HT-29 (cell line): ENCODE data around the gene SAP30L. TPM values are rescaled to one million over a fixed set of nuclear protein-coding genes. Genes with fewer than 3 reads are reported as not detected.

ENCODE experiments used
- DNase-seq: peaks from one replicate; pipeline ENCODE4 v3.0.0-alpha.2; 2015; ENCODE audit warnings: low spot score
- total RNA-seq: library from RNA; depleted of rRNA; stranded (reverse); fragments of >200 nt; shearing (Covaris generic); gene quantifications from 2 replicates; pipeline ENCODE4 v1.2.3, GENCODE V29; 2014; rRNA removed

Gene SAP30L
- total RNA-seq: 28.1 and 41.0 TPM in 2 replicates

GRCh38 chr5:154445422-154446194, at the start of gene SAP30L:
TSS of gene SAP30L (plus strand) at chr5:154445997. CDS start at chr5:154446605, 608 bp downstream.
- DNase-seq: peak; percentile 95

DNA sequence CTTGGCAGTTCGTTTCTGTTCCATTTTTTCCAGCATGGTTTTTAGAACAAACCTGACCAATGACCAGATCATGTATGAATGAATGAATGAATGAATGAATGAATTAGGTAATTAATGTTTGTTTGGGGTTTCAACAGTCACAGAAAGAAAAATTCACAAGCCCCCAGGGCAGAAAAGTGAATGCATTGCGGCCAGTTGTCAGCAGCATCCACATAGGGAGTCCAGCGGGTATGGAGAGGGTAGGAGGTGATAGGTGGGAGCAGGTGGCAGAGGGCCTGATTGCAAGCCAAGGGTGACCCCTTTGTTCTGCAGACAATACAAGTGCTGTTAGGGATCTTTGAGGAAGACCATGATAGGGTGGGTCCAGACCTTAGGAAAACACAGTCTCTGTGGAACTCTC, 49.7 kb upstream of the SAP30L start:
- DNase-seq: no peak

- peak; percentile 68 for DNase-seq
These were observed 48.0 kb upstream of the SAP30L start for GRCh38 chr5:154397652-154398406.

GRCh38 chr5:154400678-154401077, 45.1 kb upstream of the SAP30L start:
- no peak for DNase-seq

DNA sequence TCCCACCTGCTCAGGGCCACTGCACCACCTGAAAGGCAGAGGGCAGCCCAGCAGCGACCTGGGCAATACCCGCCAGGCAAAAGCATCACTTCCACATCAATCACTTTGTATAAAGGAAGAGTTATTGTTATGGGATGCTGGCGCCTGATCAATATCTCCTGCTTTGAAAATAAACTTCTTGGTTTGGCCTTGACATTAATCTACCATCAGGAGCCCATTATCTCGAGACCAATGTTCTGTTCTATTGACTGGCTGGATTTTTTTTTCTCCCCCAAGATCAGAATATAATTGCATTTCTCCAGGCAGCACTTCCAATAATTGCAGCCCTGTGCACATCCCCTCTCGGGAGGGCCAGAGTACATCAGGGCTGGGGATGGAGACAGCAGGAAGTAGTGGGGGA, 44.4 kb upstream of the SAP30L start:
- DNase-seq: no peak

DNA sequence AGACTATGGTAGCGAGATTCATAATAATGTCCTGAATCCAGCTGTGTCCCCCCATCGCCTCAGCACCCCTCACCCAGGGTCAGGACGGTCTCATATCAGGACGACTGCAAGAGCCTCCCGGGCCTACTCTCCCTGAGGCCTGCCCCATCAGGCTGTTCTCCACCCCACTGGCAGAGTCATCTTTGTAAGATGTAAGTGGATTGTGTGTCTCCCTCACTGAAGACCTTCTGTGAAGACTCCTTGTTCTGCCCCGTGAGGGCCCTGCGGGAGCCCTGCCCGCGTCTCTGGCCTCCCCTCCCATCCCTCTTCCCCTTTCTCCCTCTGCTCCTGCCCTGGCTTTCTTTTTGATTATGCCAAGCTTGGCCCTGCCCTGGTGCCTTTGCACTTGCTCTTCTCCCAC, 43.9 kb upstream of the SAP30L start:
- no peak for DNase-seq

DNA sequence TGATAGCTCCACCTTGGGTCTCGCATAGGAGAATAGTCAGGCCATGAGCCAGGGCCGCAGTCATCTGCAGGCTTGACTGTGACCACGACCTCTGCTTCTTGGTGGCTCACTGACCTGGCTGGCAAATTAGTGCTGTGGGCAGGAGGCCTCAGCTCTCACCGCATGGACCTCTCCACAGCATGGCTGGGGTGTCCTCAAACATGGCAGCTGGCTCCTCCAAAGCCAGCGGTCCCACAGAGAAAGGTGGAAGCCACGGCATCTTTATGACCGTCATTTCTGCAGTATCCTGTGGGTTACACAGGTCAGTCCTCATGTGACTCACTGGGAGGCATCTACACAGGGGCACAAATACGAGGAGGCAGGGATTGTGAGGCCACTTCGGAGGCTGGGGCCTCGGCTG, 43.2 kb upstream of the SAP30L start:
- DNase-seq: no peak

GRCh38 chr5:154403234-154403633, 42.6 kb upstream of the SAP30L start:
- no peak for DNase-seq

DNA sequence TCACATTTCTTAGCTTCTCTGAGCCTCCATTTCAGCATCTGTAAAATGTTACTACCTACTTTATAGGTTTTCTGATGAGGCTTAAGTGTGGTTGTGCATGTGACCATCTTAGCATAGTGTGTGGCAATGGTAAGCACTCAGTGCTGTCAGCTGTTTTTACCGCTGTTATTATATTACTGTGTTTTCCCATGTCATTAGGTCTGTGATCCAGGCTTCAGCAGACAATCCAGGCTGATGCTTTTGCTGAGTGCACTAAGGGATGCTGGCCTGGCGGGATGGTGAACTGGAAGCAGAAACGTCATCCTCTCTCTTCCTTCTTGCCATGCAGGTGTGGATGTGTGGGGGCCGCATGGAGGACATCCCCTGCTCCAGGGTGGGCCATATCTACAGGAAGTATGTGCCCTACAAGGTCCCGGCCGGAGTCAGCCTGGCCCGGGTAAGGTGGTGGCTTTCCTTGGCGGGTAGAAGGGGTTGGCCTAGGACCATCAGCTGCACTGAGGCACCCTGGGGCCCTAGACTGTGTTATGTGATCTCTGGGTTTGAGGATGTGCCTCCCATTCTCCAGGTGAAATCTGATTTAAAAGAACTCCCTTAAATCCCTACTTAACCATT, 41.9 kb upstream of the SAP30L start:
- DNase-seq: no peak

- peak; percentile 79 for DNase-seq
These were observed 40.6 kb upstream of the SAP30L start for GRCh38 chr5:154405078-154405792.

GRCh38 chr5:154406231-154406630, 39.6 kb upstream of the SAP30L start:
- DNase-seq: peak; percentile 11

GRCh38 chr5:154406826-154407225, 39.0 kb upstream of the SAP30L start:
- no peak for DNase-seq

DNA sequence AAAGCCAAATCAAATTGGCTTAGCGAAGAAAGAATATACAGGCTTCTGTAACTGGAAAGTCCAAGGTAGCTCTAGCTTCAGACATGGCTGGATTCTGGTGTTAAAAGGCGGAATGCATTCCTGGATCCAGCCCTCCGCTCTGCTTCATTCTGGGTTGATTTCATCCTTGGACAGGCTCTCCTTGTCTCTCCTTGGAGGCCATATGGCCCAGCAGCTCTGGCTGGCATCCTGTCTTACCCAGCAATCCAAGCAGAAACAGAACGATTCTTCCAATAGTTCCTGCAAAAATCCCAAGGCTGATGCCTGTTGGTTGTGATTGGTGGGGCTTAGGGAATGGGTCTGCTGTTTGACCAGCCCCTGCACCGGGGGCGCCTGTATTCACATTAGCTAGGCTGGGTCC, 37.0 kb upstream of the SAP30L start:
- DNase-seq: no peak

- DNase-seq: no peak
These were observed 36.5 kb upstream of the SAP30L start for GRCh38 chr5:154409230-154409840.

DNA sequence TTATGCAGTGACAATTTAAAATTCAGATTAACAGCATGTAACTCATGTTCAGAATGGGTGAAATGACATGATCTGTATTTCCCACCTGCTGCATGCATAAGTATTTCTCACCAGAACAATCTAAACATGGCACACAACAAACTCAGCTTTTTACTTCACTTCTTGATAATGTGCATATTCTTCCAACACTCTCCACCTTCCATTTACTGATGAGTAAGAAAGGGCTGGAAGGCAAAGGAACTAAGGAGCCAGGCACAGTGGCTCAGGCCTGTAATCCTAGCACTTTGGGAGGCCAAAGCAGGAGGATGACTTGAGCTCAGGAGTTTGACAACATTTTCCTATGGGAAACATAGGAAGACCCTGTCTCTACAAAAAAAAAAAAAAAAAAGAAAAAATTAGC, 35.8 kb upstream of the SAP30L start:
- no peak for DNase-seq

GRCh38 chr5:154410786-154411185, 35.0 kb upstream of the SAP30L start:
- DNase-seq: no peak

DNA sequence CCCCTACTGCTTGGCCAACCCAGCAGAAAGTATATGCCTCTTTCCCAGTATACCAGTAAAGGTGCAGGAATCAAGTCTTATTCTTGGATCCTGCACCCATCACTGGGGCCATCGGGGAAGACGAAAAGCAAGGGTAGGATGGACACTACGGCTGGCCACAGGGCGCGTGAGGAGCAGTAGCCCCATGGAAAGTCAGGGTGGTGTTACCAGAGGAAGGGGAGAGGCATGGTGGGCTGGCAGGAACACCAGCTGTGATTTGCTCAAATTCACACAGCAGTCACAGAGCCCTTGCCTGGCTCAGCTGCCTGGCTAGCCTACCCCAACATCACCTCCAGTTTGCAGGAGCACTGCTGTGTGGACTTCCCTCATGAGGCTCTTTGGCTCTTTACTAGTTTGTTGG, 34.5 kb upstream of the SAP30L start:
- DNase-seq: no peak

- DNase-seq: no peak
These were observed 33.5 kb upstream of the SAP30L start for GRCh38 chr5:154412316-154412715.

- no peak for DNase-seq
These were observed 32.9 kb upstream of the SAP30L start for GRCh38 chr5:154412925-154413324.

GRCh38 chr5:154415114-154415513, 30.7 kb upstream of the SAP30L start:
- no peak for DNase-seq

DNA sequence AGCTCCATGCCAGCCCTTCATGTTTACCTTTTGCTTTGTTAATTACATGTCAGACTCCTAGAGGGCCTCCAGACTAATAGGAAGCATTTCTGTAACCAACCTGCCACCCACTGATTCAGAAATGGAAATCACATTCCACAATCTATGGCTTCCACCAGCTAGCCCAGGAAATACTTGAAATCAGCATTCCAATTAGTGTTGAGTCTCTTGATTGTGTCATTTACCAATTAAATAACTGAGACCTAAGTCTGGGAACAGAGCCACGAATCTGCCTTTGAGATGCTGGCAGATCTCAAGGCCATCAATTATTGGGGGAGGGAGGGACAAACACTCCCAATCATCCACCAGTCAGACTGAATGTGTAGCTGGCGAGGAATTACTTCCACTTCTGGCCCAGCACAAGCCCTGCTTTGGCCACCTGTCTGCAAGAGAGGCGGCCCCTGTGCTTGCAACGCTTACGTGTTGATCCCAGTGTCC, 27.4 kb upstream of the SAP30L start:
- DNase-seq: no peak
